Testis (tissue), 3 donors: ENCODE data around the gene HOXB4. TPM values are rescaled to one million over a fixed set of nuclear protein-coding genes. Genes with fewer than 3 reads are reported as not detected.

Experiments
- DNase-seq: peaks from one replicate; pipeline ENCODE4 v3.0.0-alpha.2; 2019
- H3K27ac ChIP-seq, 2 donors: fragments of 200-600 bp; sonication (generic); one replicate each; pipeline ENCODE4 v1.5.1; 2019
- H3K27me3 ChIP-seq: fragments of 200-600 bp; sonication (generic); one replicate; pipeline ENCODE4 v1.5.1; 2019
- H3K36me3 ChIP-seq: fragments of 200-600 bp; sonication (generic); one replicate; pipeline ENCODE4 v1.5.1; 2017; ENCODE audit warnings: low read depth; ENCODE audit errors: missing control alignments
- H3K4me1 ChIP-seq: fragments of 200-600 bp; sonication (generic); one replicate; pipeline ENCODE4 v1.5.1; 2019
- H3K4me3 ChIP-seq, 2 donors: fragments of 200-600 bp; sonication (generic); one replicate each; pipeline ENCODE4 v1.5.1; 2017 to 2019
- H3K9me3 ChIP-seq: fragments of 200-600 bp; sonication (generic); one replicate; pipeline ENCODE4 v1.5.1; 2017
- CTCF ChIP-seq, 3 experiments: fragments of 450-650 bp in 2 of 3; fragments of 200-600 bp in 1 of 3; sonication (generic) in 1 of 3; IDR thresholded peaks; one replicate each; pipeline ENCODE4 v1.5.1; 2016 to 2019; ENCODE audit warnings: antibody characterized with exemption in 3 of 3, mild to moderate bottlenecking in 2 of 3, moderate library complexity in 1 of 3
- POLR2A ChIP-seq: fragments of 450-650 bp; IDR thresholded peaks from one replicate; pipeline ENCODE4 v1.6.1; 2017; ENCODE audit warnings: antibody characterized with exemption, mild to moderate bottlenecking, moderate library complexity
- WGBS, 2 donors: methylation state at CpG; one replicate each; pipeline ENCODE4 v1.1.5; 2018; 5-methylcytosine and 5-hydroxymethylcytosine counted together
- intact Hi-C: fragments of 100-400 bp; cut with DNase I; formaldehyde crosslinking; loops from one replicate; pipeline ENCODE4 v1.15.1; 2023; ENCODE audit warnings: low total_unique reads
- polyA plus RNA-seq: library from polyadenylated mRNA; stranded (reverse); fragments of 350-450 nt; fragmentation: Illumina TruSeq; extraction: RNeasy Lipid Tissue Mini Kit (QIAGEN cat#74804); gene quantifications from one replicate; pipeline ENCODE4 v1.2.3, GENCODE V29; 2014; ENCODE audit warnings: low read depth, low replicate concordance; ENCODE audit not compliant: insufficient read depth
- total RNA-seq, 2 donors: library from RNA; depleted of rRNA; stranded (reverse); fragments of >200 nt; gene quantifications; one replicate each; pipeline ENCODE4 v1.2.3, GENCODE V29; 2016

Gene HOXB4
- total and polyA plus RNA-seq, 3 donors from 2014 or later, result 1.6 to 1.8 (median 1.6) TPM

- intact Hi-C loops, result loop anchor here (10.0 kb wide), 1 partner anchor 97 kb away; no protein-coding TSS in a partner anchor
- H3K9me3 ChIP-seq, result no peaks in the 10 kb centered on the region
- no peak overlapping the region for H3K27ac ChIP-seq
- no peak overlapping the region for H3K4me3 ChIP-seq
- H3K36me3 ChIP-seq, result no peaks in the 10 kb centered on the region
- no peaks in the 10 kb centered on the region for H3K27me3 ChIP-seq
- 14 to 23% methylated on average over 18 to 33 of the region's 33 CpGs for WGBS, 2 donors
- no peak for TF ChIP-seq CTCF (IDR thresholded peaks at IDR 0.05)
- no peak for TF ChIP-seq POLR2A
- DNase-seq, result no peak
- H3K4me1 ChIP-seq, result no peaks in the 10 kb centered on the region
These were observed 13.9 kb upstream of the HOXB4 start for GRCh38 chr17:48592057-48592514.

- TF ChIP-seq CTCF (IDR thresholded peaks at IDR 0.05), result no peak
- no peak for TF ChIP-seq POLR2A
- Histone ChIP-seq H3K4me1 (no peaks in the 10 kb centered on the region), H3K4me3 (no peak overlapping the region), H3K27me3 (no peaks in the 10 kb centered on the region), H3K9me3 (no peaks in the 10 kb centered on the region), H3K36me3 (no peaks in the 10 kb centered on the region), H3K27ac (no peak overlapping the region)
- no peak for DNase-seq
- intact Hi-C loops, result loop anchor here (10.0 kb wide), 1 partner anchor 97 kb away; no protein-coding TSS in a partner anchor
- 69 to 77% methylated on average over 10 of the region's 10 CpGs for WGBS, 2 donors
These were observed 13.3 kb upstream of the HOXB4 start for GRCh38 chr17:48591255-48592056.

DNA sequence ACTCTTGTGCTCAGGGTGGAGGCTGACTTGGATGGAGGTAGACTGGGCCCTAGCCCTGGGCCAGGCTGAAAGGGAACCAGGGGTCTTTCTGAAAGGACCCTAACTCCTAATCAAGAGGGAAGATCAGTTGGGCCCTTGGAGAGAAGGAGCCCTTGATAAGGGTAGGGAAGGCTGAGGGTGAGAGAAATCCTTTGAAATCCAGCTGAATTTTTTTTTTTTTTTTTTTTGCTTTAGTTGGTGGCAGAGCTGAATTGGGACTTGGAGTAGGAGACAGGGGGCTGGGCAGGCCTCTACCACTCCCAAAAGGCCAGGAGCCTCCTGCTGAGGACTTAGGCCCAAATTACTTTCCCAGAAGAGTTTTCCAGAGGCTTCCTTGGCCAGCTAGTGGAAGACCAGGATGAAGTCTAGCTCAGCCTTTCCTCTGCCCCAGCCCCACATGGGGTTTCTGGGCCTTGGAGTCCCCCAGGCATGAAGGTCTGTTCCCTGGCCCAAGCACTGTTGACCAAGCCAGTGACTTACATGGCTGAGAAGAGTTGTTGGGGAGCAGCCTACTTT is 12.5 kb upstream of the HOXB4 start:
- Histone ChIP-seq H3K9me3 (no peaks in the 10 kb centered on the region), H3K27me3 (no peaks in the 10 kb centered on the region), H3K36me3 (no peaks in the 10 kb centered on the region), H3K4me1 (peaks cover 5% of the 10 kb centered on the region), H3K27ac (no peak overlapping the region), H3K4me3 (no peak overlapping the region)
- intact Hi-C loops, result loop anchor here (10.0 kb wide), 1 partner anchor 96 kb away; no protein-coding TSS in a partner anchor
- no peak for DNase-seq
- TF ChIP-seq CTCF (IDR thresholded peaks at IDR 0.05) (no peak), POLR2A (no peak)

- intact Hi-C loops, result loop anchor here (10.0 kb wide), 1 partner anchor 95 kb away; no protein-coding TSS in a partner anchor
- 56 to 57% methylated on average over 23 of the region's 23 CpGs for WGBS, 2 donors
- no peaks in the 10 kb centered on the region for H3K9me3 ChIP-seq
These were observed 11.9 kb upstream of the HOXB4 start, which contains the start of gene HOXB3 for GRCh38 chr17:48589831-48590606. Gene HOXB3, minus strand, starts transcription at chr17:48590241. Its CDS starts 37,767 bp downstream, at chr17:48552474.

More at GRCh38 chr17:48589831-48590606, 11.9 kb upstream of the HOXB4 start, which contains the start of gene HOXB3:
- TF ChIP-seq POLR2A, result no peak
- TF ChIP-seq CTCF (IDR thresholded peaks at IDR 0.05), result no peak
- no peaks in the 10 kb centered on the region for H3K36me3 ChIP-seq
- H3K27ac ChIP-seq, result no peak within 1 kb of the TSS
- H3K27me3 ChIP-seq, result no peaks in the 10 kb centered on the region
- H3K4me1 ChIP-seq, result peaks cover 8% of the 10 kb centered on the region
- no peak within 1 kb of the TSS for H3K4me3 ChIP-seq
- no peak for DNase-seq
